22Rv1 (cell line): Measurements from ENCODE around the gene NEK11.

Experiments used
- ZFX ChIP-seq: fragments of 450-650 bp; IDR thresholded peaks from 2 replicates; pipeline ENCODE4 v1.6.1; 2017; ENCODE audit warnings: antibody characterized with exemption, borderline replicate concordance
- TF ChIP-seq, protein P1 (sequence below): fragments of 450-650 bp; IDR thresholded peaks from 2 replicates; pipeline ENCODE4 v1.5.1; 2017; ENCODE audit warnings: mild to moderate bottlenecking

GRCh38 chr3:131193641-131194238 lies 167.1 kb downstream of the NEK11 start:
- TF ChIP-seq, protein P1, sequence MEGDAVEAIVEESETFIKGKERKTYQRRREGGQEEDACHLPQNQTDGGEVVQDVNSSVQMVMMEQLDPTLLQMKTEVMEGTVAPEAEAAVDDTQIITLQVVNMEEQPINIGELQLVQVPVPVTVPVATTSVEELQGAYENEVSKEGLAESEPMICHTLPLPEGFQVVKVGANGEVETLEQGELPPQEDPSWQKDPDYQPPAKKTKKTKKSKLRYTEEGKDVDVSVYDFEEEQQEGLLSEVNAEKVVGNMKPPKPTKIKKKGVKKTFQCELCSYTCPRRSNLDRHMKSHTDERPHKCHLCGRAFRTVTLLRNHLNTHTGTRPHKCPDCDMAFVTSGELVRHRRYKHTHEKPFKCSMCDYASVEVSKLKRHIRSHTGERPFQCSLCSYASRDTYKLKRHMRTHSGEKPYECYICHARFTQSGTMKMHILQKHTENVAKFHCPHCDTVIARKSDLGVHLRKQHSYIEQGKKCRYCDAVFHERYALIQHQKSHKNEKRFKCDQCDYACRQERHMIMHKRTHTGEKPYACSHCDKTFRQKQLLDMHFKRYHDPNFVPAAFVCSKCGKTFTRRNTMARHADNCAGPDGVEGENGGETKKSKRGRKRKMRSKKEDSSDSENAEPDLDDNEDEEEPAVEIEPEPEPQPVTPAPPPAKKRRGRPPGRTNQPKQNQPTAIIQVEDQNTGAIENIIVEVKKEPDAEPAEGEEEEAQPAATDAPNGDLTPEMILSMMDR, result peak; percentile 21; the same call in 1 of the 2 replicates
- no peak for TF ChIP-seq ZFX
